ENCODE data around the gene MCOLN1. TPM values are rescaled to one million over a fixed set of nuclear protein-coding genes. Genes with fewer than 3 reads are reported as not detected.

MCOLN1 gene
- total and polyA plus RNA-seq, 2 experiments from 2014 or later: 15.5 to 55.5 TPM

GRCh38 chr19:7554565-7554964 is 32.1 kb downstream of the MCOLN1 start:
- Histone ChIP-seq H3K4me2 (no peak overlapping the region), H3K4me1 (ENCODE audit: insufficient read depth) (no peaks in the 10 kb centered on the region), H3K4me3 (no peak overlapping the region), H4K20me1 (ENCODE audit: insufficient read depth, poor library complexity, severe bottlenecking) (no peaks in the 10 kb centered on the region), H3K27me3 (no peaks in the 10 kb centered on the region), H3K9me2 (replicated peaks; ENCODE audit: insufficient read depth) (no peaks in the 10 kb centered on the region), H3K9me3 (ENCODE audit: low read depth) (no peaks in the 10 kb centered on the region), H3K27ac (no peak overlapping the region), H2AFZ (no peak overlapping the region), H3K79me2 (no peaks in the 10 kb centered on the region), H3K36me3 (replicated peaks; ENCODE audit: insufficient read depth, low read depth) (no peaks in the 10 kb centered on the region)
- WGBS (ENCODE audit: low lambda C conversion rate, missing lambda C conversion rate): 93% methylated on average over 19 of the region's 28 CpGs
- DNase-seq (ENCODE audit: low spot score): no peak
- TF ChIP-seq EZH2 (IDR thresholded peaks at IDR 0.05; ENCODE audit: borderline replicate concordance) (no peak), EZH2phosphoT487 (IDR thresholded peaks at IDR 0.05; ENCODE audit: low read depth, severe bottlenecking, unreplicated experiment) (no peak)
- TF ChIP-seq, protein P1, sequence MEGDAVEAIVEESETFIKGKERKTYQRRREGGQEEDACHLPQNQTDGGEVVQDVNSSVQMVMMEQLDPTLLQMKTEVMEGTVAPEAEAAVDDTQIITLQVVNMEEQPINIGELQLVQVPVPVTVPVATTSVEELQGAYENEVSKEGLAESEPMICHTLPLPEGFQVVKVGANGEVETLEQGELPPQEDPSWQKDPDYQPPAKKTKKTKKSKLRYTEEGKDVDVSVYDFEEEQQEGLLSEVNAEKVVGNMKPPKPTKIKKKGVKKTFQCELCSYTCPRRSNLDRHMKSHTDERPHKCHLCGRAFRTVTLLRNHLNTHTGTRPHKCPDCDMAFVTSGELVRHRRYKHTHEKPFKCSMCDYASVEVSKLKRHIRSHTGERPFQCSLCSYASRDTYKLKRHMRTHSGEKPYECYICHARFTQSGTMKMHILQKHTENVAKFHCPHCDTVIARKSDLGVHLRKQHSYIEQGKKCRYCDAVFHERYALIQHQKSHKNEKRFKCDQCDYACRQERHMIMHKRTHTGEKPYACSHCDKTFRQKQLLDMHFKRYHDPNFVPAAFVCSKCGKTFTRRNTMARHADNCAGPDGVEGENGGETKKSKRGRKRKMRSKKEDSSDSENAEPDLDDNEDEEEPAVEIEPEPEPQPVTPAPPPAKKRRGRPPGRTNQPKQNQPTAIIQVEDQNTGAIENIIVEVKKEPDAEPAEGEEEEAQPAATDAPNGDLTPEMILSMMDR (IDR thresholded peaks at IDR 0.05; ENCODE audit: poor library complexity): no peak

DNA sequence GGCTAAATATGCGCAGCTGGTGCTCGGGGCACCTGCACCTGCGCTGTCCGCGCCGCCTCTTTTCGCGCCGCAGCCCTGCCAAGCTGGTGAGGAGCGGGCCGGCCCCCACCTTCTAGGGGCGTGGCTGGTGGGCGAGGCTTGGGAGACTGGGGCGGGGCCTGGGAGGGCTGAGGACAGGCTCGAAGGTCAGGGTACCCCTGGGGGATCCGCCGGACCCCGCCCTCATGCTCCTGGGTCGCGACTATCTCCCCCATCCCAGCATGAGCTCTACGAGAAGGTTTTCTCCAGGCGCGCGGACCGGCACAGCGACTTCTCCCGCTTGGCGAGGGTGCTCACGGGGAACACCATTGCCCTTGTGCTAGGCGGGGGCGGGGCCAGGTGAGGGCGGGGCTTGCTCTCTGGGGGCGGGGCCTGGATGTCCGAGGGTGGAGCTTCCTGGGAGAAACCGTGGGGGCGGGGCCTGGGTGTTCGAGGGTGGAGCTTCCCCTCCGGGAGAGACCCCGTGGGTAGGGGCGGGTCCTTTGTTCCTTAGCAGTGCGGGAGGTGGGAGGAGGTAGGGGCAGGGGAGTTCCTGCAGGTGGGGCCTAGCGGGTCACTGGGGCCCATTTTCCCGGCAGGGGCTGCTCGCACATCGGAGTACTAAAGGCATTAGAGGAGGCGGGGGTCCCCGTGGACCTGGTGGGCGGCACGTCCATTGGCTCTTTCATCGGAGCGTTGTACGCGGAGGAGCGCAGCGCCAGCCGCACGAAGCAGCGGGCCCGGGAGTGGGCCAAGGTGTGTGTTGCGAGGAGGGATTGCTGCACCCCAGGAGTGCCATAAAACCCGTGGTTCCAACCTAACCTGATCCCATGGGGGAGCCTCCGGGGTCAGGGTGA is 32.8 kb downstream of the MCOLN1 start:
- TF ChIP-seq EZH2 (IDR thresholded peaks at IDR 0.05; ENCODE audit: borderline replicate concordance) (no peak), EZH2phosphoT487 (IDR thresholded peaks at IDR 0.05; ENCODE audit: low read depth, severe bottlenecking, unreplicated experiment) (no peak)
- TF ChIP-seq, protein P1 (IDR thresholded peaks at IDR 0.05; ENCODE audit: poor library complexity): no peak
- H3K9me3 ChIP-seq (ENCODE audit: low read depth): no peaks in the 10 kb centered on the region
- no peak overlapping the region for H3K4me3 ChIP-seq
- no peak overlapping the region for H2AFZ ChIP-seq
- no peaks in the 10 kb centered on the region for H3K4me1 ChIP-seq (ENCODE audit: insufficient read depth)
- H3K27ac ChIP-seq: no peak overlapping the region
- H3K4me2 ChIP-seq: no peak overlapping the region
- H3K9me2 ChIP-seq (replicated peaks; ENCODE audit: insufficient read depth): no peaks in the 10 kb centered on the region
- no peaks in the 10 kb centered on the region for H3K36me3 ChIP-seq (replicated peaks; ENCODE audit: insufficient read depth, low read depth)
- H3K79me2 ChIP-seq: no peaks in the 10 kb centered on the region
- no peaks in the 10 kb centered on the region for H3K27me3 ChIP-seq
- 97% methylated on average over 41 of the region's 62 CpGs for WGBS (ENCODE audit: low lambda C conversion rate, missing lambda C conversion rate)
- no peaks in the 10 kb centered on the region for H4K20me1 ChIP-seq (ENCODE audit: insufficient read depth, poor library complexity, severe bottlenecking)
- no peak for DNase-seq (ENCODE audit: low spot score)

- H3K27ac ChIP-seq: no peak overlapping the region
- H2AFZ ChIP-seq: no peak overlapping the region
- H3K36me3 ChIP-seq (replicated peaks; ENCODE audit: insufficient read depth, low read depth): no peaks in the 10 kb centered on the region
- no peaks in the 10 kb centered on the region for H3K79me2 ChIP-seq
- no peak overlapping the region for H3K4me3 ChIP-seq
- no peaks in the 10 kb centered on the region for H3K4me1 ChIP-seq (ENCODE audit: insufficient read depth)
- no peaks in the 10 kb centered on the region for H4K20me1 ChIP-seq (ENCODE audit: insufficient read depth, poor library complexity, severe bottlenecking)
- no peak for DNase-seq (ENCODE audit: low spot score)
- no peaks in the 10 kb centered on the region for H3K9me2 ChIP-seq (replicated peaks; ENCODE audit: insufficient read depth)
- TF ChIP-seq EZH2phosphoT487 (IDR thresholded peaks at IDR 0.05; ENCODE audit: low read depth, severe bottlenecking, unreplicated experiment) (no peak), EZH2 (IDR thresholded peaks at IDR 0.05; ENCODE audit: borderline replicate concordance) (no peak)
- TF ChIP-seq, protein P1 (IDR thresholded peaks at IDR 0.05; ENCODE audit: poor library complexity): no peak
- 97% methylated on average over 33 of the region's 54 CpGs for WGBS (ENCODE audit: low lambda C conversion rate, missing lambda C conversion rate)
- H3K4me2 ChIP-seq: no peak overlapping the region
- H3K27me3 ChIP-seq: no peaks in the 10 kb centered on the region
- H3K9me3 ChIP-seq (ENCODE audit: low read depth): no peaks in the 10 kb centered on the region
Observed at GRCh38 chr19:7556696-7557315, 34.4 kb downstream of the MCOLN1 start.

All from hepatocyte (in vitro differentiated cells).